ENCODE measurements around the gene NDST1. TPM values are rescaled to one million over a fixed set of nuclear protein-coding genes. Genes with fewer than 3 reads are reported as not detected.

The NDST1 gene
- total RNA-seq, 1 experiment from 2014 or later = 33.1 TPM

DNA sequence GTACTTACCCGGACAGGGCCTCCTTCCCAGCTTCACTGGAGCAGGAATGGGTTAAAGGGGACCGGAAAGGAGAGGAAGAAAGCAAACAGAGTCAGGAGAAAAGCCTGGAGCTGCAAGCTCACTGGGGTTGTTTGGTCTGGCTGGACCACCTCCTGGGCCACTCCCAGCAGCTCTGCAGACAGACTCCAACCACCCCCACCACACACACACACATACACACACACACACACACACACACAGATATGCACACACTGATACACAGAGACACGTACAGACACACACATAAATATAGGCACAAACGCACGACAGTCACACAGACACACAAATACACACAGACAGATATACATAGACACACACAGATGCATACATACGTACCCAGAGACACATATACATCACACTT lies 97.6 kb downstream of the NDST1 start:
- Histone ChIP-seq H3K4me3 (replicated peaks in 1 of 2; ENCODE audit: low read depth in 1 of 2, low read length in 2 of 2) (no peak overlapping the region), H4K20me1 (ENCODE audit: insufficient read depth) (no peaks in the 10 kb centered on the region), H3K9ac (ENCODE audit: low read length) (no peak overlapping the region), H2AFZ (ENCODE audit: low read depth, low read length, poor library complexity, severe bottlenecking) (no peak overlapping the region), H3K9me2 (ENCODE audit: insufficient read depth) (no peaks in the 10 kb centered on the region), H3K27ac (ENCODE audit: low read depth, low read length) (no peak overlapping the region), H3K27me3 (ENCODE audit: insufficient read depth, low read length) (no peaks in the 10 kb centered on the region), H3K36me3 (ENCODE audit: control insufficient read depth in 1 of 2, insufficient read depth in 2 of 2, low read length in 2 of 2) (no peaks in the 10 kb centered on the region), H3K9me3 (ENCODE audit: control insufficient read depth in 1 of 2, insufficient read depth in 1 of 2, low read depth in 1 of 2, low read length in 2 of 2) (no peaks in the 10 kb centered on the region), H3K79me2 (ENCODE audit: insufficient read depth, low read length) (no peaks in the 10 kb centered on the region), H3K4me2 (ENCODE audit: low read length) (no peak overlapping the region), H3K4me1 (ENCODE audit: control insufficient read depth in 1 of 2, insufficient read depth in 2 of 2, low read length in 2 of 2) (no peaks in the 10 kb centered on the region; a peak in 1 of 4 replicates)
- ChIA-PET POLR2A (no interaction called here), CTCF (no interaction called here), RAD21 (ENCODE audit: low non-redundant PET in 1 of 2, low total read pairs in 2 of 2, uncharacterized antibody in 2 of 2, unreplicated experiment in 2 of 2) (no interaction called here)
- no peak for TF ChIP-seq FOSL1 (IDR thresholded peaks at IDR 0.05; ENCODE audit: low read depth)
- TF ChIP-seq, protein P1, sequence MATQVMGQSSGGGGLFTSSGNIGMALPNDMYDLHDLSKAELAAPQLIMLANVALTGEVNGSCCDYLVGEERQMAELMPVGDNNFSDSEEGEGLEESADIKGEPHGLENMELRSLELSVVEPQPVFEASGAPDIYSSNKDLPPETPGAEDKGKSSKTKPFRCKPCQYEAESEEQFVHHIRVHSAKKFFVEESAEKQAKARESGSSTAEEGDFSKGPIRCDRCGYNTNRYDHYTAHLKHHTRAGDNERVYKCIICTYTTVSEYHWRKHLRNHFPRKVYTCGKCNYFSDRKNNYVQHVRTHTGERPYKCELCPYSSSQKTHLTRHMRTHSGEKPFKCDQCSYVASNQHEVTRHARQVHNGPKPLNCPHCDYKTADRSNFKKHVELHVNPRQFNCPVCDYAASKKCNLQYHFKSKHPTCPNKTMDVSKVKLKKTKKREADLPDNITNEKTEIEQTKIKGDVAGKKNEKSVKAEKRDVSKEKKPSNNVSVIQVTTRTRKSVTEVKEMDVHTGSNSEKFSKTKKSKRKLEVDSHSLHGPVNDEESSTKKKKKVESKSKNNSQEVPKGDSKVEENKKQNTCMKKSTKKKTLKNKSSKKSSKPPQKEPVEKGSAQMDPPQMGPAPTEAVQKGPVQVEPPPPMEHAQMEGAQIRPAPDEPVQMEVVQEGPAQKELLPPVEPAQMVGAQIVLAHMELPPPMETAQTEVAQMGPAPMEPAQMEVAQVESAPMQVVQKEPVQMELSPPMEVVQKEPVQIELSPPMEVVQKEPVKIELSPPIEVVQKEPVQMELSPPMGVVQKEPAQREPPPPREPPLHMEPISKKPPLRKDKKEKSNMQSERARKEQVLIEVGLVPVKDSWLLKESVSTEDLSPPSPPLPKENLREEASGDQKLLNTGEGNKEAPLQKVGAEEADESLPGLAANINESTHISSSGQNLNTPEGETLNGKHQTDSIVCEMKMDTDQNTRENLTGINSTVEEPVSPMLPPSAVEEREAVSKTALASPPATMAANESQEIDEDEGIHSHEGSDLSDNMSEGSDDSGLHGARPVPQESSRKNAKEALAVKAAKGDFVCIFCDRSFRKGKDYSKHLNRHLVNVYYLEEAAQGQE (IDR thresholded peaks at IDR 0.05; ENCODE audit: low read depth) = no peak
- no peak for TF ChIP-seq POLR2A (IDR thresholded peaks at IDR 0.05; ENCODE audit: borderline replicate concordance, extremely low read depth, insufficient read depth, insufficient read length)
- no peak for TF ChIP-seq JUND (IDR thresholded peaks at IDR 0.05)
- no peak for TF ChIP-seq CBX3 (IDR thresholded peaks at IDR 0.05; ENCODE audit: low read depth)
- ATAC-seq = no peak
- BruUV-seq (replicated peaks) = no TSS peak
- no peak for DNase-seq (ENCODE audit: low read depth, low spot score)
- intact Hi-C loops (cut with micrococcal nuclease) = no loop called here

DNA sequence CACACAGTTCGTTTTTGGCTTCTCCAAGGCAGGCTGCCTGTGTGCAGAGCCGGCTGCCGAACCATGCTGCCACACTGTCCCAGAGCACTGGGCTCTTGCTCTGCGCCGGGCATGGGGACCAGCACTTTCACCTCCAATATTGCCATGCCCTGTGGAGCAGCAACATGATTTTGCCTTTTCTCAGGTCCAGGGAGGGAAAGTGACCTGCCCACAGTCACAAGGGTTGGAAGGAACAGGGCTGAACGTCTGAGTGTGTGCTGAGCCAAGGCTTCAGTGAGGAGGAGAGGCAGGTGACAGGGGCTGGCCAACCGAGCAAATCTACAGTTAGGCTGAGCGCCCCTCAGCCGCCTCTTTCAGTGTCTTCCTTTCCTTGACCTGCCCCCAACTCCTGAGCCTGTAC lies 98.5 kb downstream of the NDST1 start:
- no peak overlapping the region for H3K9ac ChIP-seq (ENCODE audit: low read length)
- ChIA-PET POLR2A (no interaction called here), CTCF (no interaction called here), RAD21 (ENCODE audit: low non-redundant PET in 1 of 2, low total read pairs in 2 of 2, uncharacterized antibody in 2 of 2, unreplicated experiment in 2 of 2) (no interaction called here)
- H3K27ac ChIP-seq (ENCODE audit: low read depth, low read length) = no peak overlapping the region
- TF ChIP-seq, protein P2, sequence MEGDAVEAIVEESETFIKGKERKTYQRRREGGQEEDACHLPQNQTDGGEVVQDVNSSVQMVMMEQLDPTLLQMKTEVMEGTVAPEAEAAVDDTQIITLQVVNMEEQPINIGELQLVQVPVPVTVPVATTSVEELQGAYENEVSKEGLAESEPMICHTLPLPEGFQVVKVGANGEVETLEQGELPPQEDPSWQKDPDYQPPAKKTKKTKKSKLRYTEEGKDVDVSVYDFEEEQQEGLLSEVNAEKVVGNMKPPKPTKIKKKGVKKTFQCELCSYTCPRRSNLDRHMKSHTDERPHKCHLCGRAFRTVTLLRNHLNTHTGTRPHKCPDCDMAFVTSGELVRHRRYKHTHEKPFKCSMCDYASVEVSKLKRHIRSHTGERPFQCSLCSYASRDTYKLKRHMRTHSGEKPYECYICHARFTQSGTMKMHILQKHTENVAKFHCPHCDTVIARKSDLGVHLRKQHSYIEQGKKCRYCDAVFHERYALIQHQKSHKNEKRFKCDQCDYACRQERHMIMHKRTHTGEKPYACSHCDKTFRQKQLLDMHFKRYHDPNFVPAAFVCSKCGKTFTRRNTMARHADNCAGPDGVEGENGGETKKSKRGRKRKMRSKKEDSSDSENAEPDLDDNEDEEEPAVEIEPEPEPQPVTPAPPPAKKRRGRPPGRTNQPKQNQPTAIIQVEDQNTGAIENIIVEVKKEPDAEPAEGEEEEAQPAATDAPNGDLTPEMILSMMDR (IDR thresholded peaks at IDR 0.05 in 2 of 3, conservative IDR thresholded peaks at IDR 0.05 in 1 of 3; ENCODE audit: borderline replicate concordance in 1 of 3, insufficient read depth in 1 of 3, low read depth in 2 of 3, low read length in 2 of 3) = no peak
- no peak overlapping the region for H3K4me3 ChIP-seq (replicated peaks in 1 of 2; ENCODE audit: low read depth in 1 of 2, low read length in 2 of 2)
- BruUV-seq (replicated peaks) = no TSS peak
- DNase-seq (ENCODE audit: low read depth, low spot score) = no peak
- H3K4me1 ChIP-seq (ENCODE audit: control insufficient read depth in 1 of 2, insufficient read depth in 2 of 2, low read length in 2 of 2) = no peaks in the 10 kb centered on the region; a peak in 1 of 4 replicates
- no peaks in the 10 kb centered on the region for H3K79me2 ChIP-seq (ENCODE audit: insufficient read depth, low read length)
- H4K20me1 ChIP-seq (ENCODE audit: insufficient read depth) = no peaks in the 10 kb centered on the region
- H3K4me2 ChIP-seq (ENCODE audit: low read length) = no peak overlapping the region
- no peaks in the 10 kb centered on the region for H3K9me3 ChIP-seq (ENCODE audit: control insufficient read depth in 1 of 2, insufficient read depth in 1 of 2, low read depth in 1 of 2, low read length in 2 of 2)
- H3K36me3 ChIP-seq (ENCODE audit: control insufficient read depth in 1 of 2, insufficient read depth in 2 of 2, low read length in 2 of 2) = no peaks in the 10 kb centered on the region
- no peak for ATAC-seq
- no peaks in the 10 kb centered on the region for H3K9me2 ChIP-seq (ENCODE audit: insufficient read depth)
- no peaks in the 10 kb centered on the region for H3K27me3 ChIP-seq (ENCODE audit: insufficient read depth, low read length)
- intact Hi-C loops (cut with micrococcal nuclease) = no loop called here
- no peak overlapping the region for H2AFZ ChIP-seq (ENCODE audit: low read depth, low read length, poor library complexity, severe bottlenecking)
